Activated CD4-positive, alpha-beta T cell treated with anti-CD3 and anti-CD28 coated beads, Interleukin-2, Interleukin-4, amounts not matched to agents 100 ng/mL and 50 ng/mL, durations not matched to agents 16 hours and 8 hours (primary cell): ENCODE data around the gene CDHR1.

ENCODE experiments used
- DNase-seq: peaks from one replicate; pipeline ENCODE4 v3.0.0-alpha.2; 2020; ENCODE audit warnings: low spot score

The CDHR1 gene

DNA sequence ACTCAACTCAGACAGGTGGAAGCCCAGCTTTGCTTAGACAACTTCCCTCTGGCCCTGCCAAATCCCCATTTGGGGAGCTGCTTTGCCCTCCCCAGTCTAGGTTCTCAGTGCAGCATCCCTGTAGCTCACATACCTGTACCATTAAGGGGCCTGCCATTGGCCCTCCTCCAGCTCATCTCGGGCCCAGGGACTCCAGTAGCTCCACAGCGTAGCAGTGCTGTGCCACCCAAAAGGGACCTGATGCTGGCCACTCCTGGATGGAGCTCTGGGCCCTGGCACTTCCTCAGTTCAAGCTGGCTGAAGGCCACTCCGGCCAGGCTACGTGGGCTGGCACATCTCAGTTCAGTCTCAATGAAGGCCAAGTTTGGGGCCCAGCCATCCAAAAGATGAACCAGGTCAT, 39.6 kb downstream of the CDHR1 start:
- DNase-seq, result no peak

DNA sequence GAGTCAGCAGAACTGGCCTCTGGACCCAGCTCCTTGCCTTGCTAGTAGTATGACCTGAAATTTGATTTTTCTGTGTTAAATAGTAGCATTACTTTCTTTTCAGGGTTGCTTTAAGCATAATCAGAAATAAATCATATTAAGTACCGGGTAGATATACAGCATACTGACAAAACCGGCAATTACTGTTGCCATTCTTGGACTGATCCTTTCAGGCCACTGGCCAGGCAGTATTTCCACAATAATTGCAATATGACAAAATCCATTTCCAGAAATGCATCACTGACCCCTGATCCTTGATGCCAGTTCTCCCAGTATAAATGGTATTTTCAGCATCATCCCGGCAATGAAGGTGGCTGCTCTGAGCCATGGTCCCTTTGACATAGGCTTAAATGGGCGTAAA, 40.1 kb downstream of the CDHR1 start:
- no peak for DNase-seq

DNA sequence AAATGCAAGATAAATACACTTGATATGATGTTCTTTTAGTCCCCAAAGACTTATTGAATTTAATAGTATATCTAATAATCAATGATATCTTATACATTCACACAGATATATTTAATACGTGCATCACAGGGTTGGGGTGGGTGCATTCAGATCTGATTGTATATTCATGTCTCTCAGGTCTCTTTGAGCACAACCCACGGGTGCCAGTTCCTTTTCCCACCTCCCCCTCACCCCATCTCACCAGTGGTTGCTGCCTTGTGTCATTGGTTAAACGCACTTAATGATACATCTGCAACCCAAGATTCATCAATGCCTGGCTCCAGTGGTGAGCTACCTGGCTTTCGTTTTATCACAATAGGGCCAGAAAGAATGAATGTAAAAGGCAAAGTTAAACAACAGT, 40.8 kb downstream of the CDHR1 start:
- DNase-seq, result no peak

DNA sequence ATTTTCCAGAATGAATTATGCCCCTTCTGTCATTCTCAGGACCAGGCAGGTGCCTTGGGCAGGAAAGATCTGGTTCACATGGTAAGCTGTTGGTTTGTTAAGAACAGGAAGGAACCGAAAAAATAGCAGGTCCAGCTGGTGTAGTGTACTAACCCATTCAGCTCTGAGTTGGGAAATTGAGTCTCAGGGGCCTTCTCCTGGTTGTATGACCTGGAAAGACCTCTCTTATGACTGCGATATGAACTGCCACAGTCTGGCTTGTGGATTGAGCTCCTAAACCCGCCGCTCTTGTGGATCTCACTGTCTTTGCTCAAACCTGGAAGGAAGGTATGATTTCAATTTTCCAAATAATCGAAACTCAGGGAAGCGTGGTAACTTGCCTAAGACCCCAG, 42.5 kb downstream of the CDHR1 start:
- no peak for DNase-seq

GRCh38 chr10:84237199-84238051, 43.1 kb downstream of the CDHR1 start:
- DNase-seq, result no peak

DNA sequence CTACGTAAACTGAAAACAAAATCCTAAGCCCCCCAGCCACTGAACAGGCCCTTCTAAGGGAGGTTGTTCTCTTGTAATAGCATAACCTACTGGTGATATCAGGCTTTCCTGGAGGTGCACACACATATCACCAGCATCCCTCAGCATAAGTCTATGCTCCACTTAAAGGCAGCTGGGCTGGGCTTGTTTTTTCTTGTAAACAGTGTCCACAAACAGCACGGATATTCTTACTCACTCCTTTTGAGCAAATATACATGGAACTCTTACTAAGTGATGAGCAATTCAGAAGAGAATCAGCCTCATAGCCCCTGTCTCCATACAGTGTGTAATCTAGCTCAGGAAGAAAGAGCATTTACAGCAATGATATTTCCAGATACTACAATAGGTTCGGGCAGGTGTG, 44.6 kb downstream of the CDHR1 start:
- no peak for DNase-seq

DNA sequence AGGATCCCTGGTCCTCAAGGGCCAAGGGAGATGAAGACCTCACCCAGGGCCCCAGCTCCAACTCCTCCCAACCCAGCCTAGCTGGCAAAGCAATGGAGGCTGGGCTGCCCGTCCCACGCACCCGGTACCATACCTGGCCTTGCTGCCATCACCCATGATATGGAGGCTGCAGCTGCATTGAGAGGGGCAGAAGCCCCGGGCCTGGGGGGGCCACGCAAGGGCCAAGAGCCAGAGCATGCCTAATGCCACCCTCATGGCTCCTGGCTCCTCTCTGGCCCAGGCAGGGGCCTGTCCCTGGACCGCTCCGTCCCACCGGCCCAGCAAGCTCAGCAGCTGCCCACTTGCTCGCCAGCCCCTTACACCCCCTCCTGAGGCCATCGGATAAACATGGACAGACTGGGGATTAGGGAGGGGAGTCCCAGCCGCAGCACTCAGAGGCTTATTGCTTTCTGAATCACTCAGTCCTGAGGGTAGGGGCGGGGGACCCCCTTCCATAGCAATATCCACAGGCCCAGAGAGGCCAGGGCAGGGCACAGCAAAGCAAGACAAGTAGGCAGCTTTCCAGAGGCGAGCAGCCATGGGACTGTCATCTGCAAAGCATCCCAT, 47.0 kb downstream of the CDHR1 start, which contains the start of gene LRIT1:
Gene LRIT1 (minus strand): TSS at position 362 of the 606 bp plus-strand sequence. CDS start 107 bp downstream, at position 255.
- no peak for DNase-seq

GRCh38 chr10:84243759-84244158, 49.4 kb downstream of the CDHR1 start:
- DNase-seq, result no peak

GRCh38 chr10:84244651-84245270, 50.4 kb downstream of the CDHR1 start, which contains the start of gene RGR:
RGR (plus strand) TSS chr10:84245053; CDS start chr10:84245091, 38 bp downstream.
- no peak for DNase-seq

DNA sequence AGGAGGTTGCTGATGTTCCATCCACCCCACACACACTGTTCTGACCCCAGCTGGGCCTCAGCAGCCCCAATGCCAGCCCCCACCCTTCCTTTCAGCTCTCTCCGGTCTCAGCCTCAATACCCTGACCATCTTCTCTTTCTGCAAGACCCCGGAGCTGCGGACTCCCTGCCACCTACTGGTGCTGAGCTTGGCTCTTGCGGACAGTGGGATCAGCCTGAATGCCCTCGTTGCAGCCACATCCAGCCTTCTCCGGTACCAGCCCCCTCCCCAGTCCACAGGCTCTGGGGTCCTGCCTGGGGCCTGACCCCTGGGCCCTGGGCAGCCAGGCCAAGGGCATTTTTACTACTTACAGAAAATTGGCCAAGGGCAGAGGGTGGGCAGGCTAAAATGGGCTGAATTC, 53.2 kb downstream of the CDHR1 start:
- DNase-seq, result no peak

GRCh38 chr10:84248794-84249193, 54.5 kb downstream of the CDHR1 start:
- DNase-seq, result no peak

GRCh38 chr10:84254552-84255478, 60.5 kb downstream of the CDHR1 start:
- no peak for DNase-seq

GRCh38 chr10:84256510-84257342, 62.4 kb downstream of the CDHR1 start:
- DNase-seq, result peak; percentile 43

- no peak for DNase-seq
These were observed 63.1 kb downstream of the CDHR1 start for GRCh38 chr10:84257343-84258020.

- no peak for DNase-seq
These were observed 63.8 kb downstream of the CDHR1 start for GRCh38 chr10:84258034-84258695.

- DNase-seq, result no peak
These were observed 67.0 kb downstream of the CDHR1 start for GRCh38 chr10:84261236-84261915.

DNA sequence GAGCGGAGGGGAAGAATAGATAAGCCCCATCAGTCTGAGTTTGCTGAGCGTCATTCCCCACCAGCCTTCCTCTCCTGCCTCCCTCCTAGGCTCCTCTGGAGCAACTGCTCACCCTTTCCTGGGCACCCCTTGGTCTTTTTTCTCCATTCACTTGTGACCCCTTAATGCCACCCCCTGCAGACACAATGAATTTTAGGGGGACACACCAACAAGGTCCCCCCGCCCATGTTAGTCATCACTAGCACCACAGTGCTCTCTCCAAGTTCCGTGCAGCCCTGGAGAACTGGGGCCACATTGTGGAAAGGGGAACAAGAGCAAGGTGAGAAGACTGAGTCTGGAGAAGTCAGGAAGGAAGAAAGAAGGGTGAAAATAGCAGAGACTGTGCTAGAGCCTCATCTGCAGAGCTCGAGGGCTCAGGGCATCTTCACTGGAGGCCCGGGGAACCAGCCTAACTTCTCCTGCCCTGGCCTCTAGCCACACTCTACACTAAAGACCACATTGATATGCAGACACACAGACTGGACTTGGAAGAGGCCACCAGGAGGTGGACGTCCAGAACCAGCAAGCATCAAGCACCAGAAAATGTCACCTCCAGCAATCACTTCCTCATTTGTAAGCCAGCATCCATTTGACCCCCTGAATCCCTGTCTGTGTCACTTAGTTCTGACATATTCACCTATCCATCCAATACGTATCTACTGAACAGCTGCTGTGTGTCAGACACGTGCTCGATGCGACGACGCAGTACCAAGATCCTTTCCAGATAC, 68.0 kb downstream of the CDHR1 start:
- DNase-seq, result no peak

- no peak for DNase-seq
These were observed 69.4 kb downstream of the CDHR1 start for GRCh38 chr10:84263716-84264115.
